Erythroblast (primary cell): Measurements from ENCODE around the gene RSU1.
"Not testable (repeated sequence)": the region's sequence is repeated elsewhere in the genome, so short reads cannot be mapped to it uniquely, and the experiment has no call there.

Experiments used
- DNase-seq, 2 experiments: peaks; one replicate each; lab custom pipeline; 2025; lab: John Stamatoyannopoulos, UW
- GATA1 ChIP-seq: IDR thresholded peaks from 2 replicates; pipeline ENCODE4 v1.6.1; 2011; ENCODE audit warnings: low read depth, mild to moderate bottlenecking, control low read depth, low read length, moderate library complexity
- POLR2A ChIP-seq: IDR thresholded peaks from 2 replicates; pipeline ENCODE4 v1.6.1; 2011; ENCODE audit warnings: mild to moderate bottlenecking, low read length

The RSU1 gene

GRCh38 chr10:16787361-16787791, 29.8 kb downstream of the RSU1 start:
- DNase-seq, result no peak
- no peak for TF ChIP-seq POLR2A
- TF ChIP-seq GATA1, result no peak

- no peak for DNase-seq
- TF ChIP-seq GATA1 (no peak), POLR2A (no peak)
Observed at GRCh38 chr10:16780338-16780880, 36.8 kb downstream of the RSU1 start.

GRCh38 chr10:16779384-16779915, 37.8 kb downstream of the RSU1 start:
- no peak for DNase-seq
- no peak for TF ChIP-seq POLR2A

- DNase-seq, result peak; percentile 68 to 79
- TF ChIP-seq POLR2A (no peak), GATA1 (no peak)
Observed at GRCh38 chr10:16777473-16778370, 39.5 kb downstream of the RSU1 start.

GRCh38 chr10:16776896-16777295, 40.3 kb downstream of the RSU1 start:
- TF ChIP-seq GATA1 (no peak), POLR2A (no peak)
- DNase-seq, result no peak

- DNase-seq, result no peak
- TF ChIP-seq POLR2A (no peak), GATA1 (no peak)
Observed at GRCh38 chr10:16773334-16773733, 43.9 kb downstream of the RSU1 start.

- no peak for DNase-seq
- TF ChIP-seq GATA1, result no peak
- no peak for TF ChIP-seq POLR2A
Observed at GRCh38 chr10:16770670-16771069, 46.6 kb downstream of the RSU1 start.

- no peak for DNase-seq
- TF ChIP-seq GATA1, result no peak
- TF ChIP-seq POLR2A, result no peak
Observed at GRCh38 chr10:16770141-16770540, 47.1 kb downstream of the RSU1 start.

GRCh38 chr10:16769331-16769730, 47.9 kb downstream of the RSU1 start:
- DNase-seq, result no peak
- TF ChIP-seq POLR2A (no peak), GATA1 (no peak)

- TF ChIP-seq GATA1 (no peak), POLR2A (no peak)
- DNase-seq, result no peak
Observed at GRCh38 chr10:16768702-16769101, 48.5 kb downstream of the RSU1 start.

GRCh38 chr10:16765509-16766375, 51.5 kb downstream of the RSU1 start:
- no peak for TF ChIP-seq GATA1
- TF ChIP-seq POLR2A, result no peak

GRCh38 chr10:16761300-16761699, 55.9 kb downstream of the RSU1 start:
- DNase-seq, result no peak
- TF ChIP-seq POLR2A, result no peak
- no peak for TF ChIP-seq GATA1

More at GRCh38 chr10:16765509-16766375, 51.5 kb downstream of the RSU1 start:
- DNase-seq, result peak; percentile 73 to 93

- TF ChIP-seq GATA1 (no peak), POLR2A (no peak)
- DNase-seq, result peak in 1 of 2 experiments; percentile 7
Observed at GRCh38 chr10:16756561-16757221, 60.5 kb downstream of the RSU1 start.

- DNase-seq, result no peak
Observed at GRCh38 chr10:16754765-16755164, 62.5 kb downstream of the RSU1 start.

GRCh38 chr10:16752849-16753248, 64.4 kb downstream of the RSU1 start:
- not testable (repeated sequence) for DNase-seq

More at GRCh38 chr10:16754765-16755164, 62.5 kb downstream of the RSU1 start:
- TF ChIP-seq GATA1 (no peak), POLR2A (no peak)
